CD14-positive monocyte (primary cell): ENCODE data around the gene ANKIB1. TPM values are rescaled to one million over a fixed set of nuclear protein-coding genes. Genes with fewer than 3 reads are reported as not detected.

Experiments
- DNase-seq, 3 donors: peaks; one replicate each; pipeline ENCODE4 v3.0.0-alpha.2; 2011 to 2022
- H2AFZ ChIP-seq: 2 replicates; pipeline ENCODE4 v1.6.0; 2012; ENCODE audit warnings: mild to moderate bottlenecking, low read depth, low read length, inconsistent platforms; ENCODE audit not compliant: insufficient read depth, poor library complexity, severe bottlenecking
- H3K27ac ChIP-seq, 2 donors: 1 replicate in 1 of 2; 2 replicates in 1 of 2; pipeline ENCODE4 v1.5.1; 2012 to 2013; ENCODE audit warnings: low read length in 2 of 2, control low read depth in 1 of 2, inconsistent platforms in 1 of 2, low read depth in 1 of 2, mild to moderate bottlenecking in 1 of 2
- H3K27me3 ChIP-seq, 2 donors: one replicate each; pipeline versions ENCODE4 v1.6.0 to v1.6.1; 2011 to 2013; ENCODE audit warnings: low read length in 2 of 2; ENCODE audit not compliant: control insufficient read depth in 2 of 2, insufficient read depth in 2 of 2
- H3K36me3 ChIP-seq, 2 donors: replicated peaks in 1 of 2; 1 replicate in 1 of 2; 2 replicates in 1 of 2; pipeline versions ENCODE4 v1.5.1 to v1.6.1; 2012 to 2013; ENCODE audit warnings: low read length in 2 of 2, control low read depth in 1 of 2, inconsistent platforms in 1 of 2, mild to moderate bottlenecking in 1 of 2; ENCODE audit not compliant: insufficient read depth in 2 of 2, control insufficient read depth in 1 of 2
- H3K4me1 ChIP-seq, 2 donors: 1 replicate in 1 of 2; 2 replicates in 1 of 2; pipeline versions ENCODE4 v1.5.1 to v1.6.1; 2012 to 2013; ENCODE audit warnings: low read length in 2 of 2, control low read depth in 1 of 2, inconsistent platforms in 1 of 2, mild to moderate bottlenecking in 1 of 2, moderate library complexity in 1 of 2; ENCODE audit not compliant: insufficient read depth in 2 of 2, control insufficient read depth in 1 of 2
- H3K4me2 ChIP-seq: replicated peaks from 2 replicates; pipeline ENCODE3; 2012; ENCODE audit warnings: low read length, moderate library complexity, mild to moderate bottlenecking; ENCODE audit not compliant: poor library complexity, severe bottlenecking; ENCODE audit errors: extremely low read depth
- H3K4me3 ChIP-seq, 3 experiments: fragments of 200-600 bp in 1 of 3; sonication (generic) in 1 of 3; replicated peaks in 1 of 3; 1 replicate in 2 of 3; 2 replicates in 1 of 3; pipeline ENCODE4 v1.5.1; 2011 to 2013; ENCODE audit warnings: low read length in 3 of 3, mild to moderate bottlenecking in 3 of 3, control low read depth in 2 of 3, low read depth in 2 of 3, inconsistent platforms in 1 of 3, moderate library complexity in 1 of 3
- H3K79me2 ChIP-seq: 2 replicates; pipeline ENCODE4 v1.6.0; 2012; ENCODE audit warnings: mild to moderate bottlenecking, control low read depth, inconsistent platforms, low read length, moderate library complexity; ENCODE audit not compliant: insufficient read depth
- H3K9ac ChIP-seq: 2 replicates; pipeline ENCODE4 v1.6.0; 2017; ENCODE audit warnings: low read length, mild to moderate bottlenecking; ENCODE audit not compliant: insufficient read depth, poor library complexity, severe bottlenecking
- H3K9me3 ChIP-seq, 2 donors: replicated peaks in 1 of 2; 1 replicate in 1 of 2; 2 replicates in 1 of 2; pipeline versions ENCODE4 v1.5.1 to v1.6.1; 2012 to 2013; ENCODE audit warnings: low read length in 2 of 2, control low read depth in 1 of 2; ENCODE audit not compliant: control insufficient read depth in 1 of 2, insufficient read depth in 1 of 2
- H4K20me1 ChIP-seq: 2 replicates; pipeline ENCODE4 v1.6.0; 2012; ENCODE audit warnings: mild to moderate bottlenecking, low read length, control low read depth, moderate library complexity; ENCODE audit not compliant: insufficient read depth
- H3K27ac Mint-ChIP-seq, 7 donors: one replicate each; pipeline ENCODE4 v1.8.0; 2020; ENCODE audit warnings: mild to moderate bottlenecking in 7 of 7, mixed read lengths in 7 of 7, moderate library complexity in 6 of 7, inconsistent platforms in 2 of 7
- H3K27me3 Mint-ChIP-seq, 3 donors: one replicate each; pipeline ENCODE4 v1.8.0; 2021 to 2022; ENCODE audit warnings: low read depth in 3 of 3, mild to moderate bottlenecking in 3 of 3, mixed read lengths in 3 of 3, moderate library complexity in 3 of 3, inconsistent platforms in 1 of 3
- H3K36me3 Mint-ChIP-seq, 2 donors: one replicate each; pipeline ENCODE4 v1.8.0; 2020; ENCODE audit warnings: mixed read lengths in 2 of 2, inconsistent platforms in 1 of 2, mild to moderate bottlenecking in 1 of 2
- H3K4me1 Mint-ChIP-seq: one replicate; pipeline ENCODE4 v1.8.0; 2020; ENCODE audit warnings: mild to moderate bottlenecking, mixed read lengths
- H3K4me3 Mint-ChIP-seq, 2 donors: one replicate each; pipeline ENCODE4 v1.8.0; 2020; ENCODE audit warnings: mild to moderate bottlenecking in 2 of 2, mixed read lengths in 2 of 2, moderate library complexity in 1 of 2
- H3K9me3 Mint-ChIP-seq, 7 donors: one replicate each; pipeline ENCODE4 v1.8.0; 2020 to 2022; ENCODE audit warnings: mixed read lengths in 7 of 7, mild to moderate bottlenecking in 6 of 7, moderate library complexity in 6 of 7, inconsistent platforms in 2 of 7
- WGBS: methylation state at CpG from one replicate; pipeline ENCODE4 v1.1.5; 2013; ENCODE audit warnings: missing lambda C conversion rate; ENCODE audit not compliant: insufficient coverage; 5-methylcytosine and 5-hydroxymethylcytosine counted together
- intact Hi-C, 2 donors: fragments of 100-400 bp; cut with micrococcal nuclease; formaldehyde crosslinking; loops; one replicate each; pipeline versions ENCODE4 v1.15.0 to v1.15.1; 2023
- polyA plus RNA-seq, 3 donors: library from polyadenylated mRNA; depleted of rRNA in 1 of 3; unstranded in 2 of 3; stranded (reverse) in 1 of 3; fragments of 300-500 nt in 2 of 3; fragments of >200 nt in 1 of 3; fragmentation: Illumina TruSeq in 2 of 3; gene quantifications; 1 replicate in 2 of 3; 2 replicates in 1 of 3; pipeline ENCODE4 v1.2.3, GENCODE V29; 2012 to 2021
- TF ChIP-seq, protein P1 (sequence below): fragments of 200-600 bp; IDR thresholded peaks from one replicate; pipeline ENCODE4 v1.8.0; 2022; ENCODE audit warnings: antibody characterized with exemption, mild to moderate bottlenecking

Gene ANKIB1
- polyA plus RNA-seq, 3 donors = 4.8 to 16.8 (median 5.7) TPM

DNA sequence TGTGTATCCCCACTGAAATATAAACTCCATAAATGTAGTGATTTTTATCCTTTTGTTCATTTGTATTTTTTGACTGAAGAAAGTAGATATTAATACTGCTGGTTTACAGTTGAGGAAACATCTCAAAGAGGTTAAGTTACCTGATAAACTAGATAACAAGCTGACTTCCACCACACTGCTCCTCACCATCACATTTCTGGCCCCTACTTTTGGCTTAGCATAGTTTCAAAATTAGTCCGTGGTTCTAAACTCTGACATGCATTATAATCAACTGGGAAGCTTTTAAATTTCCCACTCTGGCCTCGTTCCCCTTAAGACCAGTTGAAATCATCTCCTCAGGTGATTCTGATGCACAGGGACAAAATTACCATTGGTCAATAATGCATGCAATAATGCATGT lies 43.5 kb downstream of the ANKIB1 start:
- no peaks in the 10 kb centered on the region for H3K36me3 ChIP-seq
- no peak overlapping the region for H3K9ac ChIP-seq
- no peaks in the 10 kb centered on the region for H3K9me3 ChIP-seq
- no peak overlapping the region for H3K4me2 ChIP-seq
- Mint-ChIP-seq H3K4me3 (no peak overlapping the region), H3K36me3 (no peaks in the 10 kb centered on the region), H3K27ac (no peak overlapping the region), H3K4me1 (peaks cover 2% of the 10 kb centered on the region), H3K27me3 (no peaks in the 10 kb centered on the region), H3K9me3 (peaks cover 0 to 4% (median 0%) of the 10 kb centered on the region in 7 donors)
- H4K20me1 ChIP-seq = peaks cover 4% of the 10 kb centered on the region
- TF ChIP-seq, protein P1, sequence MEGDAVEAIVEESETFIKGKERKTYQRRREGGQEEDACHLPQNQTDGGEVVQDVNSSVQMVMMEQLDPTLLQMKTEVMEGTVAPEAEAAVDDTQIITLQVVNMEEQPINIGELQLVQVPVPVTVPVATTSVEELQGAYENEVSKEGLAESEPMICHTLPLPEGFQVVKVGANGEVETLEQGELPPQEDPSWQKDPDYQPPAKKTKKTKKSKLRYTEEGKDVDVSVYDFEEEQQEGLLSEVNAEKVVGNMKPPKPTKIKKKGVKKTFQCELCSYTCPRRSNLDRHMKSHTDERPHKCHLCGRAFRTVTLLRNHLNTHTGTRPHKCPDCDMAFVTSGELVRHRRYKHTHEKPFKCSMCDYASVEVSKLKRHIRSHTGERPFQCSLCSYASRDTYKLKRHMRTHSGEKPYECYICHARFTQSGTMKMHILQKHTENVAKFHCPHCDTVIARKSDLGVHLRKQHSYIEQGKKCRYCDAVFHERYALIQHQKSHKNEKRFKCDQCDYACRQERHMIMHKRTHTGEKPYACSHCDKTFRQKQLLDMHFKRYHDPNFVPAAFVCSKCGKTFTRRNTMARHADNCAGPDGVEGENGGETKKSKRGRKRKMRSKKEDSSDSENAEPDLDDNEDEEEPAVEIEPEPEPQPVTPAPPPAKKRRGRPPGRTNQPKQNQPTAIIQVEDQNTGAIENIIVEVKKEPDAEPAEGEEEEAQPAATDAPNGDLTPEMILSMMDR = no peak
- H3K4me3 ChIP-seq = no peak overlapping the region
- 100% methylated on average over 1 of the region's 2 CpGs for WGBS
- intact Hi-C loops = no loop called here
- no peak for DNase-seq
- no peaks in the 10 kb centered on the region for H3K4me1 ChIP-seq
- no peak overlapping the region for H2AFZ ChIP-seq
- H3K27me3 ChIP-seq = no peaks in the 10 kb centered on the region
- H3K79me2 ChIP-seq = peaks cover 13% of the 10 kb centered on the region
- no peak overlapping the region for H3K27ac ChIP-seq

DNA sequence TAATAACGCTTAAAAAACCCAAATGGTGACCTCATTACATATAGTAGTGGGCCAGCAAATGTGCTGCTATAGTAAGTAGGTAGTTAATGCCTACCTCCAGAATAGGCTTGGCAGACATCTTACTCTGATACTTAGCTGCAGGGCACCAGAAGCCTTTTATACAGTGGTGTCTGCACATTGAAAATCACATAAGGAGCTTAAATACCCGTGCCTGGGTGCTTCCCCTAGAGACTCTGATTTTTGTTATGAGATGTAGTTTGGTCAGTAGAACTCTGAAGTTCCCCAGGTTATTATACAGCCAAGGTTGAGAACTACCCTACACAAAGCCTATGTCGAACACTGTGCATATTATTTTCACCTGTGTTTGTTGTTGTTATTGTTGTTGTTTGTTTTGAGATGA lies 47.2 kb downstream of the ANKIB1 start:
- no peak for DNase-seq
- Histone ChIP-seq H3K27ac (no peak overlapping the region), H3K79me2 (peaks cover 6% of the 10 kb centered on the region), H3K9ac (no peak overlapping the region), H3K27me3 (no peaks in the 10 kb centered on the region), H3K4me3 (no peak overlapping the region), H3K4me2 (no peak overlapping the region), H3K9me3 (no peaks in the 10 kb centered on the region), H4K20me1 (peaks cover 4% of the 10 kb centered on the region), H3K4me1 (no peaks in the 10 kb centered on the region), H3K36me3 (peaks cover 6 to 23% of the 10 kb centered on the region in 2 donors), H2AFZ (no peak overlapping the region)
- TF ChIP-seq, protein P1 = no peak
- Mint-ChIP-seq H3K9me3 (no peaks in the 10 kb centered on the region), H3K4me1 (peaks cover 2% of the 10 kb centered on the region), H3K36me3 (peaks cover 14 to 17% of the 10 kb centered on the region in 2 donors), H3K27ac (peak overlapping the region in 1 of 7 donors; percentile 27), H3K4me3 (no peak overlapping the region), H3K27me3 (no peaks in the 10 kb centered on the region)
- intact Hi-C loops = no loop called here
- no CpG with 5 or more reads among the region's 3 CpGs for WGBS
